ENCODE data around the gene RAB37.

- TF ChIP-seq, protein P1, sequence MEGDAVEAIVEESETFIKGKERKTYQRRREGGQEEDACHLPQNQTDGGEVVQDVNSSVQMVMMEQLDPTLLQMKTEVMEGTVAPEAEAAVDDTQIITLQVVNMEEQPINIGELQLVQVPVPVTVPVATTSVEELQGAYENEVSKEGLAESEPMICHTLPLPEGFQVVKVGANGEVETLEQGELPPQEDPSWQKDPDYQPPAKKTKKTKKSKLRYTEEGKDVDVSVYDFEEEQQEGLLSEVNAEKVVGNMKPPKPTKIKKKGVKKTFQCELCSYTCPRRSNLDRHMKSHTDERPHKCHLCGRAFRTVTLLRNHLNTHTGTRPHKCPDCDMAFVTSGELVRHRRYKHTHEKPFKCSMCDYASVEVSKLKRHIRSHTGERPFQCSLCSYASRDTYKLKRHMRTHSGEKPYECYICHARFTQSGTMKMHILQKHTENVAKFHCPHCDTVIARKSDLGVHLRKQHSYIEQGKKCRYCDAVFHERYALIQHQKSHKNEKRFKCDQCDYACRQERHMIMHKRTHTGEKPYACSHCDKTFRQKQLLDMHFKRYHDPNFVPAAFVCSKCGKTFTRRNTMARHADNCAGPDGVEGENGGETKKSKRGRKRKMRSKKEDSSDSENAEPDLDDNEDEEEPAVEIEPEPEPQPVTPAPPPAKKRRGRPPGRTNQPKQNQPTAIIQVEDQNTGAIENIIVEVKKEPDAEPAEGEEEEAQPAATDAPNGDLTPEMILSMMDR (IDR thresholded peaks at IDR 0.05; ENCODE audit: low read depth, low read length), result no peak
- TF ChIP-seq, protein P2, sequence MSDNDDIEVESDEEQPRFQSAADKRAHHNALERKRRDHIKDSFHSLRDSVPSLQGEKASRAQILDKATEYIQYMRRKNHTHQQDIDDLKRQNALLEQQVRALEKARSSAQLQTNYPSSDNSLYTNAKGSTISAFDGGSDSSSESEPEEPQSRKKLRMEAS (IDR thresholded peaks at IDR 0.05; ENCODE audit: low read depth, low read length), result no peak
These were observed 22.9 kb downstream of the RAB37 start for GRCh38 chr17:74759941-74760340.

All from NB4 (cell line).